22Rv1 (cell line): ENCODE results near the gene STAC3.
A peak's percentile ranks its signal among the peaks of the same experiment; 100 is the strongest.

Experiments used
- H3K27ac ChIP-seq: fragments of 450-650 bp; 2 replicates; pipeline ENCODE4 v1.5.1; 2017
- CTCF ChIP-seq: fragments of 450-650 bp; IDR thresholded peaks from 2 replicates; pipeline ENCODE4 v1.5.1; 2017; ENCODE audit warnings: mild to moderate bottlenecking
- ZFX ChIP-seq: fragments of 450-650 bp; IDR thresholded peaks from 2 replicates; pipeline ENCODE4 v1.6.1; 2017; ENCODE audit warnings: antibody characterized with exemption, borderline replicate concordance

The STAC3 gene

GRCh38 chr12:57250956-57251355 lies at the start of gene STAC3:
Gene STAC3, minus strand, starts transcription at chr12:57251187. Its CDS starts 1,551 bp downstream, at chr12:57249636.
- peak within 1 kb of the TSS; percentile 3; the same call in 1 of the 2 replicates for H3K27ac ChIP-seq
- TF ChIP-seq ZFX = no peak
- TF ChIP-seq CTCF = no peak

- H3K27ac ChIP-seq = peak overlapping the region; percentile 64
- TF ChIP-seq CTCF (peak; percentile 22), ZFX (no peak)
These were observed 48.6 kb upstream of the STAC3 start for GRCh38 chr12:57299514-57300016.

GRCh38 chr12:57296291-57296690 lies 45.3 kb upstream of the STAC3 start:
- no peak overlapping the region for H3K27ac ChIP-seq
- no peak for TF ChIP-seq CTCF
- TF ChIP-seq ZFX = no peak

GRCh38 chr12:57282073-57282472 lies 31.1 kb upstream of the STAC3 start:
- 0 out of 2 replicates have a peak overlapping the region, but pooled peaks have one; percentile 4 for H3K27ac ChIP-seq

- TF ChIP-seq ZFX (no peak), CTCF (no peak)
- peak overlapping the region; percentile 68 for H3K27ac ChIP-seq
These were observed 29.4 kb upstream of the STAC3 start for GRCh38 chr12:57280211-57281062.

GRCh38 chr12:57278465-57279381 lies 27.7 kb upstream of the STAC3 start:
- TF ChIP-seq ZFX = no peak
- no peak for TF ChIP-seq CTCF
- H3K27ac ChIP-seq = peak overlapping the region; percentile 19; the same call in 1 of the 2 replicates

- H3K27ac ChIP-seq = peak overlapping the region; percentile 36
These were observed 26.1 kb upstream of the STAC3 start for GRCh38 chr12:57276935-57277563.

GRCh38 chr12:57276233-57276632 lies 25.2 kb upstream of the STAC3 start:
- H3K27ac ChIP-seq = peak overlapping the region; percentile 36

More at GRCh38 chr12:57276935-57277563, 26.1 kb upstream of the STAC3 start:
- TF ChIP-seq ZFX = no peak
- peak; percentile 86 for TF ChIP-seq CTCF
